DND-41 (cell line): ENCODE results near the gene CXCR5.
A peak's percentile ranks its signal among the peaks of the same experiment; 100 is the strongest.

Experiments used
- ATAC-seq: fragments of 200-7000 bp; cut with Tn5 transposase; 3 replicates; pipeline ENCODE4 v1.9.1; 2021; ENCODE audit warnings: low read depth; ENCODE audit not compliant: insufficient read depth
- DNase-seq: peaks from one replicate; pipeline ENCODE4 v3.0.0-alpha.2; 2020
- H2AFZ ChIP-seq: 2 replicates; pipeline ENCODE4 v1.6.0; 2012; ENCODE audit warnings: low read depth, low read length
- H3K27ac ChIP-seq: 2 replicates; pipeline ENCODE4 v1.5.1; 2012; ENCODE audit warnings: low read length, inconsistent platforms
- H3K27me3 ChIP-seq: fragments of 200-600 bp; sonication (generic); 2 replicates; pipeline ENCODE4 v1.6.0; 2012; ENCODE audit warnings: low read length, mild to moderate bottlenecking, inconsistent platforms; ENCODE audit not compliant: insufficient read depth, poor library complexity
- H3K36me3 ChIP-seq: 2 replicates; pipeline ENCODE4 v1.5.1; 2012; ENCODE audit warnings: low read length, inconsistent platforms; ENCODE audit not compliant: insufficient read depth
- H3K4me1 ChIP-seq: 2 replicates; pipeline ENCODE4 v1.5.1; 2012; ENCODE audit warnings: mild to moderate bottlenecking, low read length; ENCODE audit not compliant: insufficient read depth
- H3K4me2 ChIP-seq: 2 replicates; pipeline ENCODE4 v1.6.0; 2012; ENCODE audit warnings: mild to moderate bottlenecking, moderate library complexity, low read length, inconsistent platforms; ENCODE audit not compliant: insufficient read depth
- H3K4me3 ChIP-seq, 2 experiments: fragments of 200-600 bp in 1 of 2; shearing (Covaris generic) in 1 of 2; 2 replicates each; pipeline ENCODE4 v1.5.1; 2012 to 2016; ENCODE audit warnings: inconsistent platforms in 2 of 2, low read length in 2 of 2, mild to moderate bottlenecking in 2 of 2, low read depth in 1 of 2, moderate library complexity in 1 of 2
- H3K79me2 ChIP-seq: 2 replicates; pipeline ENCODE4 v1.6.0; 2012; ENCODE audit warnings: low read length, inconsistent platforms; ENCODE audit not compliant: insufficient read depth
- H3K9ac ChIP-seq: 2 replicates; pipeline ENCODE4 v1.6.0; 2012; ENCODE audit warnings: low read depth, mild to moderate bottlenecking, inconsistent platforms, low read length, moderate library complexity
- H3K9me3 ChIP-seq: 2 replicates; pipeline ENCODE4 v1.5.1; 2012; ENCODE audit warnings: low read length, moderate library complexity, mild to moderate bottlenecking, inconsistent platforms; ENCODE audit not compliant: insufficient read depth, severe bottlenecking
- H4K20me1 ChIP-seq: 2 replicates; pipeline ENCODE4 v1.6.0; 2012; ENCODE audit warnings: low read length; ENCODE audit not compliant: insufficient read depth
- EZH2 ChIP-seq: IDR thresholded peaks from 3 replicates; pipeline ENCODE4 v1.6.1; 2012; ENCODE audit warnings: borderline replicate concordance, low read depth, mild to moderate bottlenecking, moderate library complexity, low read length, inconsistent platforms; ENCODE audit not compliant: severe bottlenecking
- TF ChIP-seq, protein P1 (sequence below): IDR thresholded peaks from 2 replicates; pipeline ENCODE4 v1.5.1; 2012; ENCODE audit warnings: borderline replicate concordance, low read length, moderate library complexity, mild to moderate bottlenecking; ENCODE audit not compliant: poor library complexity, severe bottlenecking; ENCODE audit errors: extremely low read depth

Gene CXCR5

DNA sequence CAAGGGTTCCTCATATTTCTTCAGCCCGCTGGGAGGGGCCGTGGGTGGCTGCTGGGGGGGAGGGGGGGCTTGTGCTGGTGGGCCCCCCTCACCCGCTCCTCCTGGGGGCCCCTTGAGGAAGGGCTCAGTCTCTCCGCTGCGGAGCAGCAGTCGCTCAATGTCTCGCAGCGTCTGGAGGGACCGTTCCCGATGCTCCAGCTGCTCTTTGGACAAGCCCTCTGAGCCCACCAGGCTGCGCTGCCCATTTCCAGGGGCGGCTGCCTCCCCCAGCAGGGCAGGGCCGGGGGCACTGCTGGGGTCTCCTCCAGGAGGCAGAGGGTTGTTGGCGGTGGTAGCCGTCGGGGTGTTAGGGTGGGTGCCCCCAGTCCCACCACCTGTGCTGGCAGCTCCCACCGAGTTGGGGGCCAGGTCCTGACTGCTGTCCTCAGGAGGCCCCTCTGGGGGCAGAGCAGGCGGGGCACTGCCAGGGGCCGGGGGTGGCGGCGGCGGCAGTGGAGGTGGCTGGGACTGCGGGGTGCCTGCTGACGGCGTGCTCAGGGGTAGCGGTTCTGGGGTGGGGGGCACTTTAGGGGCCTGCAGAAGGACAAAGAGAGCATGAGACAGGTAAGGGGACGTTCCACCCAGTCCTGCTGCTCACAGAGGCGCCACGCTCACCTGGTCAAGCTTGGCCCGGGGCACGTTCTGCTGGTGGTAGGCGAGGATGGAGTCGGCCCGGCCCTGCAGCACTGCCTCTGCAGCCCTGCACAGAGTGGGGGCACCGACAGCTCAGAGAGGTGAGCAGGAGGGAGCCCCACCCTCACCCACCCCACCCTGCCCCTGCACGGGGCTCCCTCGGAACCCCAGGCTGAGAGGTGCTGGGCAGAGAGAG is 18.9 kb downstream of the CXCR5 start:
- H3K4me1 ChIP-seq: 0 out of 2 replicates have a peak, but pooled peaks cover 8% of the 10 kb centered on the region
- peaks cover 2% of the 10 kb centered on the region; the same call in 1 of the 2 replicates for H3K79me2 ChIP-seq
- no peak for ATAC-seq
- H3K9ac ChIP-seq: no peak overlapping the region
- peaks cover 79% of the 10 kb centered on the region for H3K36me3 ChIP-seq
- no peaks in the 10 kb centered on the region for H3K27me3 ChIP-seq
- H3K4me2 ChIP-seq: no peak overlapping the region
- H4K20me1 ChIP-seq: no peaks in the 10 kb centered on the region
- H3K4me3 ChIP-seq: no peak overlapping the region
- no peak for TF ChIP-seq EZH2
- TF ChIP-seq, protein P1, sequence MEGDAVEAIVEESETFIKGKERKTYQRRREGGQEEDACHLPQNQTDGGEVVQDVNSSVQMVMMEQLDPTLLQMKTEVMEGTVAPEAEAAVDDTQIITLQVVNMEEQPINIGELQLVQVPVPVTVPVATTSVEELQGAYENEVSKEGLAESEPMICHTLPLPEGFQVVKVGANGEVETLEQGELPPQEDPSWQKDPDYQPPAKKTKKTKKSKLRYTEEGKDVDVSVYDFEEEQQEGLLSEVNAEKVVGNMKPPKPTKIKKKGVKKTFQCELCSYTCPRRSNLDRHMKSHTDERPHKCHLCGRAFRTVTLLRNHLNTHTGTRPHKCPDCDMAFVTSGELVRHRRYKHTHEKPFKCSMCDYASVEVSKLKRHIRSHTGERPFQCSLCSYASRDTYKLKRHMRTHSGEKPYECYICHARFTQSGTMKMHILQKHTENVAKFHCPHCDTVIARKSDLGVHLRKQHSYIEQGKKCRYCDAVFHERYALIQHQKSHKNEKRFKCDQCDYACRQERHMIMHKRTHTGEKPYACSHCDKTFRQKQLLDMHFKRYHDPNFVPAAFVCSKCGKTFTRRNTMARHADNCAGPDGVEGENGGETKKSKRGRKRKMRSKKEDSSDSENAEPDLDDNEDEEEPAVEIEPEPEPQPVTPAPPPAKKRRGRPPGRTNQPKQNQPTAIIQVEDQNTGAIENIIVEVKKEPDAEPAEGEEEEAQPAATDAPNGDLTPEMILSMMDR: no peak
- H3K27ac ChIP-seq: no peak overlapping the region
- no peaks in the 10 kb centered on the region for H3K9me3 ChIP-seq
- no peak overlapping the region for H2AFZ ChIP-seq
- DNase-seq: no peak

DNA sequence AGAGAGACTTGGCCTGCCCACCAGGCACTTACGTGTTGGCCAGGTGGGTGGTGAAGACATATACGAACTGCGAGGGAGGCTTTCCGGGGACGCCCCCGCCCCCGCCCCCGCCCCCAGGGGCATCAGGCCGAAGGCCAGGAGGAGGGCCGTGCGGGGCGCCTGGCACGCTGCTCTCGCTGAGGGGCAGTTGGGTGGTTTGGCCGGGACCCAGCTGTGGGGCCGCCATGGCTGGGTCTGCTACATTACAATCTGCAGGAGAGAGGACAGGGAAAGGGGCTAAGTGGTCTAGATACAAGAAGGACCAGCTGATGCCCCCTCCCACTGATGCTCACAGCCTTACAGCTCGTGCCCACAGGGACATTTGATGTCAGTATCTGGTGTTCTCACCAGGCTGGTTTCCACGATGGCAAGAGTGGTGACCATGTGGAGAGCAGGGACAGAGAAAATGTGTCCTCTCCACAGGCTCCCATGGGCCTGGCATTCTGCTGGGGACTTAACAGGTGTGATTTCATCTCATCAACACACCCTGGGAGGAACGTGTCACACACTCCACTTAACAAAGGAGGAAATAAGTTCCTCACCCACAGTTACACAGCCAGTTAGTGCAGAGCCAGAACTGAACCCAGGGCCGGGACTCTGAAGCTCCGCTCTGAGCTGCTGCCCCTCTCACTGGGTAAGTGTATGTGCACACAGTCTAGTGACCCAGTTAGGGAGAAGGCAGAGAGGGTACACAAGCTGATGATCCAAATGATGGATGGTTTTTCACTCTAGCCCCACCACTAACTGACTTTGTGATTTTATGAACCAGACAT is 19.7 kb downstream of the CXCR5 start:
- Histone ChIP-seq H3K4me2 (no peak overlapping the region), H3K27ac (no peak overlapping the region), H2AFZ (no peak overlapping the region), H3K4me3 (no peak overlapping the region), H3K4me1 (0 out of 2 replicates have a peak, but pooled peaks cover 8% of the 10 kb centered on the region), H4K20me1 (no peaks in the 10 kb centered on the region), H3K79me2 (peaks cover 2% of the 10 kb centered on the region; the same call in 1 of the 2 replicates), H3K36me3 (peaks cover 85% of the 10 kb centered on the region), H3K9me3 (no peaks in the 10 kb centered on the region), H3K27me3 (no peaks in the 10 kb centered on the region), H3K9ac (no peak overlapping the region)
- ATAC-seq (no peak), DNase-seq (no peak)
- TF ChIP-seq EZH2: no peak
- TF ChIP-seq, protein P1: no peak

DNA sequence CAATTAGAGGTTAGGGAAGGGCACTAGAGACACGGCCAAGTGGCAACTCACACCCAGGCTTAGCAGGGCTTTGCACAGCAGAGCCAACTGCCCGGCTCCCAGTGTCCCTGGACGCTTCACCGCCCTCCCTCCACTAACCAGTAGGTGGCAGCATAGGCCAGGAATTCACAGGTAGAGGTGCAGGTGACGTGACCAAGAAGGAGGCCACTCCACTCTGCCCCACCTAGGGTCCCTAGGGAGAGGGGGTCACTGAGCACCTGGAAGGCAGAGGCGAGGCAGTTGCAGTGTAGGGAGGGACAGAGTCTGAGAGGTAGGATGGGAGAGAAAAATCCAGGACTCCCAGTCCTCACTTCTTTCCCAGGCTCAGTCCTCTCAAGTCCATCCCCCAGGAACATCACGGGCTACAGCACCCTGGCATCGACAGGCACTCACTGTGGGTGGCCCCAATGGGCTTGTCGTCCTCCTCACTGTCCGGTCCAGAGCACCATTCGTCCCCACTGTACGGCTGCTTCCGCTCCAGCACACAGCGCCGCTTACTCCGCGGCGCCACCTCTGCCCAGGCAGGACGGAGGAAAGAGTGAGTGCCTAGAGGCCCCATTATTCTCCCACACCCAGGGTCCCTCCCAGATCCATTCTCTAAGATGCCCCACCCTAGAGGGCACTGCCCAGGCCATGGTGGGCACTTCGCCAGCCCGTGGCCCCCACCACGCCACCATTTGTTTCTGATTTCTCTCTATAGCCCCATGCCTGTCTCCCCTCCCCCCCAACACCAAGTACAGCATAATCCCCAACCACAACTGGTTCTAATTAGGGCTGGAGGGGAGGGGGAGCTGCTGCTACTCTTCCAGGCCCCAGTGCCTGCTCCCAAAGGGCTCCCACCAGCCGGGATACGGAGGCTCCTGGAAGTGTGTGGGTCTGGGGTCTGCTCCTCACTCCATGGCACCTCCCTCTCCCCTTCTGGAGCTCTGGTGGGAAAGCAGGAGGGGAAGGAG is 23.7 kb downstream of the CXCR5 start:
- TF ChIP-seq, protein P1: peak; percentile 98
- no peak for TF ChIP-seq EZH2
- Histone ChIP-seq H3K36me3 (peaks cover 47% of the 10 kb centered on the region), H3K27ac (peak overlapping the region; percentile 56), H3K79me2 (peaks cover 16% of the 10 kb centered on the region), H2AFZ (no peak overlapping the region), H3K27me3 (no peaks in the 10 kb centered on the region), H4K20me1 (no peaks in the 10 kb centered on the region), H3K9me3 (no peaks in the 10 kb centered on the region), H3K4me2 (no peak overlapping the region), H3K4me1 (peaks cover 19% of the 10 kb centered on the region), H3K9ac (no peak overlapping the region), H3K4me3 (no peak overlapping the region)
- ATAC-seq (peak; percentile 94), DNase-seq (peak; percentile 84)
